HCT116 (cell line): Measurements from ENCODE around the gene STAU1.

Experiments used
- ATF3 ChIP-seq: IDR thresholded peaks from 2 replicates; pipeline ENCODE4 v1.6.1; 2012
- CTCF ChIP-seq, 3 experiments: fragments of 200-600 bp in 1 of 3; sonication (generic) in 1 of 3; IDR thresholded peaks in 2 of 3; conservative IDR thresholded peaks in 1 of 3; 2 replicates each; pipeline ENCODE4 v1.5.1; 2012 to 2017; ENCODE audit warnings: low read depth in 2 of 3, low read length in 2 of 3, antibody characterized with exemption in 1 of 3, borderline replicate concordance in 1 of 3, control low read depth in 1 of 3, mild to moderate bottlenecking in 1 of 3, mixed read lengths in 1 of 3, mixed run types in 1 of 3, moderate library complexity in 1 of 3; ENCODE audit not compliant: insufficient read depth in 1 of 3
- POLR2A ChIP-seq: IDR thresholded peaks from 2 replicates; pipeline ENCODE4 v1.7.0; 2011; ENCODE audit warnings: borderline replicate concordance; ENCODE audit not compliant: insufficient read depth, insufficient read length; ENCODE audit errors: extremely low read depth
- POLR2AphosphoS5 ChIP-seq: IDR thresholded peaks from 2 replicates; pipeline ENCODE4 v1.6.1; 2011; ENCODE audit warnings: mild to moderate bottlenecking, low read depth, low read length, moderate library complexity
- SP1 ChIP-seq: IDR thresholded peaks from 2 replicates; pipeline ENCODE4 v1.6.1; 2012; ENCODE audit warnings: low read depth
- TF ChIP-seq, protein P1 (sequence below): IDR thresholded peaks from 2 replicates; pipeline ENCODE4 v1.6.1; 2012; ENCODE audit warnings: low read depth

- TF ChIP-seq, protein P1, sequence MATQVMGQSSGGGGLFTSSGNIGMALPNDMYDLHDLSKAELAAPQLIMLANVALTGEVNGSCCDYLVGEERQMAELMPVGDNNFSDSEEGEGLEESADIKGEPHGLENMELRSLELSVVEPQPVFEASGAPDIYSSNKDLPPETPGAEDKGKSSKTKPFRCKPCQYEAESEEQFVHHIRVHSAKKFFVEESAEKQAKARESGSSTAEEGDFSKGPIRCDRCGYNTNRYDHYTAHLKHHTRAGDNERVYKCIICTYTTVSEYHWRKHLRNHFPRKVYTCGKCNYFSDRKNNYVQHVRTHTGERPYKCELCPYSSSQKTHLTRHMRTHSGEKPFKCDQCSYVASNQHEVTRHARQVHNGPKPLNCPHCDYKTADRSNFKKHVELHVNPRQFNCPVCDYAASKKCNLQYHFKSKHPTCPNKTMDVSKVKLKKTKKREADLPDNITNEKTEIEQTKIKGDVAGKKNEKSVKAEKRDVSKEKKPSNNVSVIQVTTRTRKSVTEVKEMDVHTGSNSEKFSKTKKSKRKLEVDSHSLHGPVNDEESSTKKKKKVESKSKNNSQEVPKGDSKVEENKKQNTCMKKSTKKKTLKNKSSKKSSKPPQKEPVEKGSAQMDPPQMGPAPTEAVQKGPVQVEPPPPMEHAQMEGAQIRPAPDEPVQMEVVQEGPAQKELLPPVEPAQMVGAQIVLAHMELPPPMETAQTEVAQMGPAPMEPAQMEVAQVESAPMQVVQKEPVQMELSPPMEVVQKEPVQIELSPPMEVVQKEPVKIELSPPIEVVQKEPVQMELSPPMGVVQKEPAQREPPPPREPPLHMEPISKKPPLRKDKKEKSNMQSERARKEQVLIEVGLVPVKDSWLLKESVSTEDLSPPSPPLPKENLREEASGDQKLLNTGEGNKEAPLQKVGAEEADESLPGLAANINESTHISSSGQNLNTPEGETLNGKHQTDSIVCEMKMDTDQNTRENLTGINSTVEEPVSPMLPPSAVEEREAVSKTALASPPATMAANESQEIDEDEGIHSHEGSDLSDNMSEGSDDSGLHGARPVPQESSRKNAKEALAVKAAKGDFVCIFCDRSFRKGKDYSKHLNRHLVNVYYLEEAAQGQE: no peak
- no peak for TF ChIP-seq CTCF (IDR thresholded peaks at IDR 0.05 in 2 of 3, conservative IDR thresholded peaks at IDR 0.05 in 1 of 3; ENCODE audit: borderline replicate concordance in 1 of 3, insufficient read depth in 1 of 3, low read depth in 2 of 3, low read length in 2 of 3)
- TF ChIP-seq POLR2A: no peak
- TF ChIP-seq SP1: no peak
- TF ChIP-seq POLR2AphosphoS5: no peak
- TF ChIP-seq ATF3: no peak
Observed at GRCh38 chr20:49167811-49168507, 20.2 kb downstream of the STAU1 start.
